ENCODE data around the gene AGRN. TPM values are rescaled to one million over a fixed set of nuclear protein-coding genes. Genes with fewer than 3 reads are reported as not detected.

AGRN gene
- total RNA-seq, 1 experiment from 2014 or later = 134 TPM

DNA sequence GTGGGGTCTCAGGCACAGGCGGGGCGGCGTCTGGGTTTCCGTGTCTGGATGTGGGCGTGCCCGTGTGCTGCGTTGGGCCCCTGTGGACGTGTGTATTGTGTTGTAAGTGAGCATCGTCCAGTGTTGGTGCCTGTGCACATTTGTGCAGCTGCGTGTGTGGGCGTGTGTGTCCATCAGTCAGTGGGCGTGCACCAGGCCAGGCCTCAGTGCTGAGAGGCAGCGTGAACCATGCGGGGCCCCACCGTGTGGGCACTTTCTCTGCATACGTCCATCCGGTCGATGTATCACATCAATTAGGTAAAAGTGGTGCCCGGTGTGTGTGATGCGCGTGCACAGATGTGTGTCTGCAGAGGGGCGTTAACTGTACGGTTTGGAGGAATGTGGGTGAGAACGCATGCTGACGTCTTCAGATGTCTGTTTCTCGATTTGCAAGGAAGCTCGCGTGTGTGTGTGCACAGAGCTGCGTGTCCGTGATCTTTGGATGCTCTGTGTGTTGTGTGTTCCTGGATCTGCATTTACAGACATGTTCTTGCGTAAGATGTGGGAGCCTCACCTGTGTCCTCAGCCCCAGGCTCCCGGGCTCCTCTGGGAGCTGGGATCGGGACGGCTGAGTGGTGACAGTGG, 24.6 kb downstream of the AGRN start:
- no peaks in the 10 kb centered on the region for H3K9me3 ChIP-seq (ENCODE audit: control insufficient read depth in 1 of 2, insufficient read depth in 1 of 2, low read depth in 1 of 2, low read length in 2 of 2)
- ATAC-seq (no peak), DNase-seq (ENCODE audit: low read depth, low spot score) (no peak)
- H3K4me2 ChIP-seq (ENCODE audit: low read length) = no peak overlapping the region
- no peaks in the 10 kb centered on the region for H3K27me3 ChIP-seq (ENCODE audit: insufficient read depth, low read length)
- H3K4me1 ChIP-seq (ENCODE audit: control insufficient read depth in 1 of 2, insufficient read depth in 2 of 2, low read length in 2 of 2) = peaks cover 7 to 11% of the 10 kb centered on the region in 2 experiments; a peak in 3 of 4 replicates
- peaks cover 22% of the 10 kb centered on the region; the same call in 1 of the 2 replicates for H3K79me2 ChIP-seq (ENCODE audit: insufficient read depth, low read length)
- ChIA-PET RAD21 (ENCODE audit: low non-redundant PET in 1 of 2, low total read pairs in 2 of 2, uncharacterized antibody in 2 of 2, unreplicated experiment in 2 of 2) (no interaction called here), POLR2A (no interaction called here), CTCF (no interaction called here)
- H3K4me3 ChIP-seq (replicated peaks in 1 of 2; ENCODE audit: low read depth in 1 of 2, low read length in 2 of 2) = no peak overlapping the region
- no TSS peak for BruUV-seq (replicated peaks)
- no peak overlapping the region for H3K9ac ChIP-seq (ENCODE audit: low read length)
- peaks cover 19 to 37% of the 10 kb centered on the region in 2 experiments; a peak in 3 of 4 replicates for H3K36me3 ChIP-seq (ENCODE audit: control insufficient read depth in 1 of 2, insufficient read depth in 2 of 2, low read length in 2 of 2)
- TF ChIP-seq ELF1 (IDR thresholded peaks at IDR 0.05; ENCODE audit: borderline replicate concordance, low read depth) = no peak
- TF ChIP-seq YY1 (IDR thresholded peaks at IDR 0.05; ENCODE audit: extremely low read depth, insufficient replicate concordance, low read depth, low read length) = no peak
- no peak for TF ChIP-seq POLR2AphosphoS5 (IDR thresholded peaks at IDR 0.05; ENCODE audit: low read depth, low read length)
- no peak for TF ChIP-seq POLR2A (IDR thresholded peaks at IDR 0.05; ENCODE audit: borderline replicate concordance, extremely low read depth, insufficient read depth, insufficient read length)
- TF ChIP-seq TCF7L2 (IDR thresholded peaks at IDR 0.05; ENCODE audit: borderline replicate concordance, extremely low read depth, insufficient read depth, insufficient read length) = no peak
- TF ChIP-seq RAD21 (IDR thresholded peaks at IDR 0.05; ENCODE audit: low read depth) = no peak
- no peak for TF ChIP-seq CBX3 (IDR thresholded peaks at IDR 0.05; ENCODE audit: low read depth)
- no peaks in the 10 kb centered on the region for H3K9me2 ChIP-seq (ENCODE audit: insufficient read depth)
- no peak overlapping the region for H2AFZ ChIP-seq (ENCODE audit: low read depth, low read length, poor library complexity, severe bottlenecking)
- H3K27ac ChIP-seq (ENCODE audit: low read depth, low read length) = no peak overlapping the region
- intact Hi-C loops (cut with micrococcal nuclease) = no loop called here
- H4K20me1 ChIP-seq (ENCODE audit: insufficient read depth) = no peaks in the 10 kb centered on the region

DNA sequence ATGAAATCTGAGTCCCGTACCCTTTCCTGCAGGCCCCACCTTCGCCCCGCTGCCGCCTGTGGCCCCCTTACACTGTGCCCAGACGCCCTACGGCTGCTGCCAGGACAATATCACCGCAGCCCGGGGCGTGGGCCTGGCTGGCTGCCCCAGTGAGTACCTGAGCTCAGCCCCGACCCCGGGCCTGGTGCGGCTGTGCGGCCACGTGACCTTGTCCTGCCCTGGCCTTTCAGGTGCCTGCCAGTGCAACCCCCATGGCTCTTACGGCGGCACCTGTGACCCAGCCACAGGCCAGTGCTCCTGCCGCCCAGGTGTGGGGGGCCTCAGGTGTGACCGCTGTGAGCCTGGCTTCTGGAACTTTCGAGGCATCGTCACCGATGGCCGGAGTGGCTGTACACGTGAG, 25.2 kb downstream of the AGRN start:
- ChIA-PET POLR2A (no interaction called here), CTCF (no interaction called here), RAD21 (ENCODE audit: low non-redundant PET in 1 of 2, low total read pairs in 2 of 2, uncharacterized antibody in 2 of 2, unreplicated experiment in 2 of 2) (no interaction called here)
- H3K79me2 ChIP-seq (ENCODE audit: insufficient read depth, low read length) = peaks cover 22% of the 10 kb centered on the region; the same call in 1 of the 2 replicates
- no peaks in the 10 kb centered on the region for H4K20me1 ChIP-seq (ENCODE audit: insufficient read depth)
- ATAC-seq (no peak), DNase-seq (ENCODE audit: low read depth, low spot score) (no peak)
- H3K9me2 ChIP-seq (ENCODE audit: insufficient read depth) = no peaks in the 10 kb centered on the region
- BruUV-seq (replicated peaks) = no TSS peak
- H3K27ac ChIP-seq (ENCODE audit: low read depth, low read length) = no peak overlapping the region
- H3K9ac ChIP-seq (ENCODE audit: low read length) = no peak overlapping the region
- no peaks in the 10 kb centered on the region for H3K9me3 ChIP-seq (ENCODE audit: control insufficient read depth in 1 of 2, insufficient read depth in 1 of 2, low read depth in 1 of 2, low read length in 2 of 2)
- H3K36me3 ChIP-seq (ENCODE audit: control insufficient read depth in 1 of 2, insufficient read depth in 2 of 2, low read length in 2 of 2) = peaks cover 19 to 37% of the 10 kb centered on the region in 2 experiments; a peak in 3 of 4 replicates
- H3K27me3 ChIP-seq (ENCODE audit: insufficient read depth, low read length) = no peaks in the 10 kb centered on the region
- no peak overlapping the region for H3K4me2 ChIP-seq (ENCODE audit: low read length)
- H2AFZ ChIP-seq (ENCODE audit: low read depth, low read length, poor library complexity, severe bottlenecking) = no peak overlapping the region
- intact Hi-C loops (cut with micrococcal nuclease) = no loop called here
- no peak overlapping the region for H3K4me3 ChIP-seq (replicated peaks in 1 of 2; ENCODE audit: low read depth in 1 of 2, low read length in 2 of 2)
- peaks cover 4 to 5% of the 10 kb centered on the region in 2 experiments; a peak in 3 of 4 replicates for H3K4me1 ChIP-seq (ENCODE audit: control insufficient read depth in 1 of 2, insufficient read depth in 2 of 2, low read length in 2 of 2)
- TF ChIP-seq, protein P1, sequence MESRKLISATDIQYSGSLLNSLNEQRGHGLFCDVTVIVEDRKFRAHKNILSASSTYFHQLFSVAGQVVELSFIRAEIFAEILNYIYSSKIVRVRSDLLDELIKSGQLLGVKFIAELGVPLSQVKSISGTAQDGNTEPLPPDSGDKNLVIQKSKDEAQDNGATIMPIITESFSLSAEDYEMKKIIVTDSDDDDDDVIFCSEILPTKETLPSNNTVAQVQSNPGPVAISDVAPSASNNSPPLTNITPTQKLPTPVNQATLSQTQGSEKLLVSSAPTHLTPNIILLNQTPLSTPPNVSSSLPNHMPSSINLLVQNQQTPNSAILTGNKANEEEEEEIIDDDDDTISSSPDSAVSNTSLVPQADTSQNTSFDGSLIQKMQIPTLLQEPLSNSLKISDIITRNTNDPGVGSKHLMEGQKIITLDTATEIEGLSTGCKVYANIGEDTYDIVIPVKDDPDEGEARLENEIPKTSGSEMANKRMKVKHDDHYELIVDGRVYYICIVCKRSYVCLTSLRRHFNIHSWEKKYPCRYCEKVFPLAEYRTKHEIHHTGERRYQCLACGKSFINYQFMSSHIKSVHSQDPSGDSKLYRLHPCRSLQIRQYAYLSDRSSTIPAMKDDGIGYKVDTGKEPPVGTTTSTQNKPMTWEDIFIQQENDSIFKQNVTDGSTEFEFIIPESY (IDR thresholded peaks at IDR 0.05; ENCODE audit: extremely low read depth, insufficient replicate concordance, low read length) = no peak
- TF ChIP-seq RAD21 (IDR thresholded peaks at IDR 0.05; ENCODE audit: low read depth) (no peak), EGR1 (IDR thresholded peaks at IDR 0.05; ENCODE audit: low read depth) (no peak), YY1 (IDR thresholded peaks at IDR 0.05; ENCODE audit: extremely low read depth, insufficient replicate concordance, low read depth, low read length) (no peak), SIN3A (IDR thresholded peaks at IDR 0.05; ENCODE audit: low read depth) (no peak), SRF (IDR thresholded peaks at IDR 0.05; ENCODE audit: low read depth) (no peak)
- TF ChIP-seq, protein P2, sequence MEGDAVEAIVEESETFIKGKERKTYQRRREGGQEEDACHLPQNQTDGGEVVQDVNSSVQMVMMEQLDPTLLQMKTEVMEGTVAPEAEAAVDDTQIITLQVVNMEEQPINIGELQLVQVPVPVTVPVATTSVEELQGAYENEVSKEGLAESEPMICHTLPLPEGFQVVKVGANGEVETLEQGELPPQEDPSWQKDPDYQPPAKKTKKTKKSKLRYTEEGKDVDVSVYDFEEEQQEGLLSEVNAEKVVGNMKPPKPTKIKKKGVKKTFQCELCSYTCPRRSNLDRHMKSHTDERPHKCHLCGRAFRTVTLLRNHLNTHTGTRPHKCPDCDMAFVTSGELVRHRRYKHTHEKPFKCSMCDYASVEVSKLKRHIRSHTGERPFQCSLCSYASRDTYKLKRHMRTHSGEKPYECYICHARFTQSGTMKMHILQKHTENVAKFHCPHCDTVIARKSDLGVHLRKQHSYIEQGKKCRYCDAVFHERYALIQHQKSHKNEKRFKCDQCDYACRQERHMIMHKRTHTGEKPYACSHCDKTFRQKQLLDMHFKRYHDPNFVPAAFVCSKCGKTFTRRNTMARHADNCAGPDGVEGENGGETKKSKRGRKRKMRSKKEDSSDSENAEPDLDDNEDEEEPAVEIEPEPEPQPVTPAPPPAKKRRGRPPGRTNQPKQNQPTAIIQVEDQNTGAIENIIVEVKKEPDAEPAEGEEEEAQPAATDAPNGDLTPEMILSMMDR (IDR thresholded peaks at IDR 0.05 in 2 of 3, conservative IDR thresholded peaks at IDR 0.05 in 1 of 3; ENCODE audit: borderline replicate concordance in 1 of 3, insufficient read depth in 1 of 3, low read depth in 2 of 3, low read length in 2 of 3) = no peak
- TF ChIP-seq, protein P3, sequence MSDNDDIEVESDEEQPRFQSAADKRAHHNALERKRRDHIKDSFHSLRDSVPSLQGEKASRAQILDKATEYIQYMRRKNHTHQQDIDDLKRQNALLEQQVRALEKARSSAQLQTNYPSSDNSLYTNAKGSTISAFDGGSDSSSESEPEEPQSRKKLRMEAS (IDR thresholded peaks at IDR 0.05) = no peak

All from HCT116 (cell line).